PC-9 (cell line): ENCODE measurements around the gene GATA2. TPM values are rescaled to one million over a fixed set of nuclear protein-coding genes. Genes with fewer than 3 reads are reported as not detected.

Experiments
- BruUV-seq: library from RNA; stranded (reverse); fragments of 400-500 nt; replicated peaks from 2 replicates; lab custom pipeline; 2021; lab: Mats Ljungman, UMichigan
- CTCF ChIA-PET: fragments of 300-600 bp; sonication (Branson Sonifier 250); formaldehyde crosslinking; loops from one replicate; lab custom pipeline; 2022; ENCODE audit warnings: antibody characterized with exemption; lab: Charles Lee
- POLR2A ChIA-PET: fragments of 300-600 bp; sonication (Branson Sonifier 250); formaldehyde crosslinking; loops from one replicate; lab custom pipeline; 2022; ENCODE audit warnings: antibody characterized with exemption; ENCODE audit not compliant: unreplicated experiment; lab: Charles Lee
- DNase-seq, 2 experiments: peaks; one replicate each; pipeline versions ENCODE4 v3.0.0 to v3.0.0-alpha.2; 2015 to 2022; ENCODE audit warnings: mixed read lengths in 1 of 2
- H2AFZ ChIP-seq: fragments of 200-600 bp; sonication (generic); 2 replicates; pipeline ENCODE4 v1.8.1; 2017; ENCODE audit warnings: antibody characterized with exemption
- H3F3A ChIP-seq: fragments of 200-600 bp; sonication (generic); 2 replicates; pipeline ENCODE4 v1.8.1; 2017; ENCODE audit warnings: antibody characterized with exemption, mild to moderate bottlenecking, low read depth; ENCODE audit not compliant: insufficient read depth
- H3K27ac ChIP-seq: fragments of 200-600 bp; sonication (generic); 2 replicates; pipeline ENCODE4 v1.6.1; 2016; ENCODE audit warnings: mixed run types
- H3K27me3 ChIP-seq: fragments of 200-600 bp; sonication (generic); 2 replicates; pipeline ENCODE4 v1.6.1; 2016; ENCODE audit warnings: low read depth, mixed run types; ENCODE audit not compliant: insufficient read depth
- H3K36me3 ChIP-seq: fragments of 200-600 bp; sonication (generic); 2 replicates; pipeline ENCODE4 v1.6.1; 2016; ENCODE audit warnings: low read depth, mixed run types
- H3K4me1 ChIP-seq: fragments of 200-600 bp; sonication (generic); replicated peaks from 2 replicates; pipeline ENCODE4 v1.6.1; 2016; ENCODE audit warnings: mixed run types; ENCODE audit not compliant: insufficient read depth
- H3K4me2 ChIP-seq: fragments of 200-600 bp; sonication (generic); 2 replicates; pipeline ENCODE4 v1.6.1; 2017; ENCODE audit warnings: mixed run types
- H3K4me3 ChIP-seq: fragments of 200-600 bp; sonication (generic); 2 replicates; pipeline ENCODE4 v1.6.1; 2016; ENCODE audit warnings: mixed run types
- H3K79me2 ChIP-seq: fragments of 200-600 bp; sonication (generic); 2 replicates; pipeline ENCODE4 v1.6.1; 2017; ENCODE audit warnings: low read depth, mixed run types
- H3K9me2 ChIP-seq: fragments of 200-600 bp; sonication (generic); 2 replicates; pipeline ENCODE4 v1.8.1; 2017; ENCODE audit warnings: mild to moderate bottlenecking; ENCODE audit not compliant: insufficient read depth
- H3K9me3 ChIP-seq: fragments of 200-600 bp; sonication (generic); 2 replicates; pipeline ENCODE4 v1.8.1; 2016; ENCODE audit warnings: low read depth; ENCODE audit not compliant: insufficient read depth
- H4K20me1 ChIP-seq: fragments of 200-600 bp; sonication (generic); 2 replicates; pipeline ENCODE4 v1.8.1; 2017; ENCODE audit not compliant: insufficient read depth
- CTCF ChIP-seq: fragments of 200-600 bp; sonication (generic); conservative IDR thresholded peaks from 2 replicates; pipeline ENCODE4 v1.6.1; 2017; ENCODE audit warnings: mixed run types, antibody characterized with exemption, mild to moderate bottlenecking, moderate library complexity
- EZH2 ChIP-seq: fragments of 200-600 bp; sonication (generic); IDR thresholded peaks from 2 replicates; pipeline ENCODE4 v1.8.0; 2017; ENCODE audit warnings: antibody characterized with exemption, low read depth
- intact Hi-C: fragments of 100-400 bp; cut with micrococcal nuclease; formaldehyde crosslinking; loops from one replicate; pipeline ENCODE4 v1.10.0; 2022; ENCODE audit not compliant: unreplicated experiment
- total RNA-seq: library from RNA; stranded (reverse); gene quantifications from 2 replicates; pipeline ENCODE4 v1.2.3, GENCODE V29; 2021

Gene GATA2
- total RNA-seq, 1 experiment from 2014 or later: 29.0 TPM

DNA sequence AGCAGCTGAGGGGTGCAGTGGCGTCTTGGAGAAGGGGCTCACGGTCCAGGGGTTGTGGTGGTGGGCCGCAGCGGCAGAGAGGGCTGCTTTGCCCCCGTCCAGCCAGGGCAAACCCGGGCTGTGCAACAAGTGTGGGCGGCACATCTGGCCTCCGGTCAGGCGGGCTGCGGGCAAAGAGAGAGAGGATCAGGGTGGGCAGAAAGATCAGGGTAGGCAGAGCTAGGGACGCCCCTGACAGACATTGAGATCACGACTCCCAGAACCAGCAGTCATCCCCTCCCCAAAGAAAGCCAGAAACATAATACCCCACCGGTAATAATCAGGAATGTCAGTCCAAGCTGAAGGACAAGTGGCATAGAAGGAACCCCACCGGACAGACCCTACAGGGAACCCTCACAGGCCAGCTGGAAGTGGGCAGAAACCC is 6.8 kb downstream of the GATA2 start:
- H3K79me2 ChIP-seq: peaks cover 48% of the 10 kb centered on the region
- no peak for DNase-seq
- peak overlapping the region; percentile 93 for H3K4me3 ChIP-seq
- ChIA-PET CTCF (no interaction called here), POLR2A (interaction anchor here (0.6 kb wide), 1 partner anchor 90 kb away, joined by 3 read pairs; no protein-coding TSS in a partner anchor)
- TF ChIP-seq EZH2 (no peak), CTCF (no peak)
- no TSS peak for BruUV-seq
- H2AFZ ChIP-seq: peak overlapping the region; percentile 93; the same call in 1 of the 2 replicates
- H3K4me1 ChIP-seq: peaks cover 52% of the 10 kb centered on the region
- H3K9me3 ChIP-seq: no peaks in the 10 kb centered on the region
- H3K36me3 ChIP-seq: no peaks in the 10 kb centered on the region
- no peaks in the 10 kb centered on the region for H3K9me2 ChIP-seq
- peak overlapping the region; percentile 87 for H3K4me2 ChIP-seq
- intact Hi-C loops: loop anchor here (5.0 to 10.0 kb wide), 2 partner anchors 314 to 891 kb away; partner anchors contain the start of genes MCM2 and TPRA1
- peaks cover 20% of the 10 kb centered on the region; the same call in 1 of the 2 replicates for H3F3A ChIP-seq
- H3K27ac ChIP-seq: no peak overlapping the region
- H3K27me3 ChIP-seq: no peaks in the 10 kb centered on the region
- H4K20me1 ChIP-seq: no peaks in the 10 kb centered on the region

GRCh38 chr3:128485282-128486204 is 7.5 kb downstream of the GATA2 start:
- Histone ChIP-seq H3K4me3 (peak overlapping the region; percentile 93; the same call in 1 of the 2 replicates), H3K79me2 (peaks cover 43% of the 10 kb centered on the region), H3K36me3 (no peaks in the 10 kb centered on the region), H3K9me3 (no peaks in the 10 kb centered on the region), H3K9me2 (no peaks in the 10 kb centered on the region), H2AFZ (no peak overlapping the region), H4K20me1 (no peaks in the 10 kb centered on the region), H3K4me2 (peak overlapping the region; percentile 87), H3F3A (peaks cover 20% of the 10 kb centered on the region; the same call in 1 of the 2 replicates), H3K4me1 (peaks cover 48% of the 10 kb centered on the region), H3K27me3 (no peaks in the 10 kb centered on the region), H3K27ac (no peak overlapping the region)
- ChIA-PET CTCF (no interaction called here), POLR2A (no interaction called here)
- TF ChIP-seq CTCF (no peak), EZH2 (no peak)
- BruUV-seq: no TSS peak
- intact Hi-C loops: loop anchor here (5.0 to 10.0 kb wide), 2 partner anchors 313 to 891 kb away; partner anchors contain the start of genes MCM2 and TPRA1
- DNase-seq: no peak

GRCh38 chr3:128484404-128485281 is 8.4 kb downstream of the GATA2 start:
- no peaks in the 10 kb centered on the region for H3K9me3 ChIP-seq
- peak overlapping the region; percentile 47; the same call in 1 of the 2 replicates for H3K4me3 ChIP-seq
- POLR2A ChIA-PET: no interaction called here
- no peak overlapping the region; the same call in 1 of the 2 replicates for H3K27ac ChIP-seq
- intact Hi-C loops: loop anchor here (5.0 to 10.0 kb wide), 2 partner anchors 312 to 890 kb away; partner anchors contain the start of genes MCM2 and TPRA1
- no TSS peak for BruUV-seq
- peaks cover 44% of the 10 kb centered on the region for H3K4me1 ChIP-seq
- peaks cover 24% of the 10 kb centered on the region; the same call in 1 of the 2 replicates for H3F3A ChIP-seq
- peak overlapping the region; percentile 87 for H3K4me2 ChIP-seq
- H2AFZ ChIP-seq: no peak overlapping the region
- H3K9me2 ChIP-seq: no peaks in the 10 kb centered on the region
- H3K36me3 ChIP-seq: no peaks in the 10 kb centered on the region
- H4K20me1 ChIP-seq: no peaks in the 10 kb centered on the region
- CTCF ChIA-PET: no interaction called here
- TF ChIP-seq EZH2 (no peak), CTCF (no peak)
- peaks cover 38% of the 10 kb centered on the region for H3K79me2 ChIP-seq
- no peak for DNase-seq
- H3K27me3 ChIP-seq: no peaks in the 10 kb centered on the region
